K562 (cell line): ENCODE measurements around the gene PDE4A. TPM values are rescaled to one million over a fixed set of nuclear protein-coding genes. Genes with fewer than 3 reads are reported as not detected.

Experiments
- ATAC-seq: fragments of 200-7000 bp; cut with Tn5 transposase; 3 replicates; pipeline ENCODE4 v1.9.1; 2020; ENCODE audit warnings: moderate library complexity
- BruUV-seq: library from RNA; stranded (reverse); fragments of 400-500 nt; replicated peaks from 2 replicates; lab custom pipeline; 2021; lab: Mats Ljungman, UMichigan
- CTCF ChIA-PET: fragments of 300-600 bp; formaldehyde crosslinking; extraction: SDS; loops from one replicate; lab custom pipeline; 2021; ENCODE audit warnings: low intra/inter-chr PET ratio; lab: Yijun Ruan, JAX
- POLR2A ChIA-PET: fragments of 300-600, 350-650 bp; sonication (Branson Sonifier 250); formaldehyde crosslinking; extraction: SDS; loops from one replicate; lab custom pipeline; 2021; ENCODE audit warnings: antibody characterized with exemption, inconsistent platforms; lab: Yijun Ruan, JAX
- DNase-seq, 4 experiments: peaks; one replicate each; pipeline versions ENCODE4 v3.0.0 to v3.0.0-alpha.2; 2011 to 2018; ENCODE audit warnings: low spot score in 3 of 4, mixed read lengths in 3 of 4; ENCODE audit errors: extremely low read depth in 1 of 4
- FAIRE-seq: peaks from 2 replicates; lab custom pipeline; 2011; peaks lifted over from hg19 to GRCh38; lab: Jason Lieb, UNC
- H2AFZ ChIP-seq: 2 replicates; pipeline ENCODE4 v1.6.0; 2011; ENCODE audit warnings: low read depth, low read length, control low read depth, inconsistent platforms
- H3K27ac ChIP-seq: fragments of 200-600 bp; 3 replicates; pipeline ENCODE4 v1.8.0; 2011; ENCODE audit warnings: low read depth, mild to moderate bottlenecking, control low read depth, inconsistent platforms, low read length, moderate library complexity, mixed read lengths; ENCODE audit errors: extremely low read depth
- H3K27me3 ChIP-seq, 2 experiments: fragments of 300-600 bp in 1 of 2; 2 replicates in 1 of 2; 3 replicates in 1 of 2; pipeline versions ENCODE4 v1.6.0 to v1.8.0; 2011; ENCODE audit warnings: inconsistent platforms in 2 of 2, low read length in 2 of 2, mild to moderate bottlenecking in 1 of 2, mixed read lengths in 1 of 2, moderate library complexity in 1 of 2; ENCODE audit not compliant: control insufficient read depth in 2 of 2, insufficient read depth in 2 of 2
- H3K36me3 ChIP-seq: fragments of 300-600 bp; 3 replicates; pipeline ENCODE4 v1.8.0; 2011; ENCODE audit warnings: mild to moderate bottlenecking, low read length, inconsistent platforms; ENCODE audit not compliant: control insufficient read depth, insufficient read depth
- H3K4me1 ChIP-seq, 2 experiments: fragments of 200-600 bp in 1 of 2; replicated peaks in 1 of 2; 2 replicates in 1 of 2; 3 replicates in 1 of 2; pipeline versions ENCODE4 v1.5.1 to v1.8.0; 2011; ENCODE audit warnings: inconsistent platforms in 2 of 2, low read length in 2 of 2, mild to moderate bottlenecking in 1 of 2, mixed read lengths in 1 of 2, moderate library complexity in 1 of 2; ENCODE audit not compliant: control insufficient read depth in 2 of 2, insufficient read depth in 2 of 2
- H3K4me2 ChIP-seq: 2 replicates; pipeline ENCODE4 v1.6.1; 2011; ENCODE audit warnings: low read length, control low read depth, inconsistent platforms, mixed read lengths; ENCODE audit not compliant: insufficient read depth
- H3K4me3 ChIP-seq: fragments of 200-600 bp; sonication (generic), shearing (Covaris generic); 2 replicates; pipeline ENCODE4 v1.5.1; 2016; ENCODE audit warnings: control low read depth, inconsistent platforms
- H3K79me2 ChIP-seq: fragments of 200-600 bp; 3 replicates; pipeline ENCODE4 v1.8.0; 2011; ENCODE audit warnings: low read length, inconsistent platforms; ENCODE audit not compliant: control insufficient read depth, insufficient read depth
- H3K9ac ChIP-seq, 2 experiments: 2 replicates each; pipeline versions ENCODE4 v1.6.0 to v1.6.1; 2011; ENCODE audit warnings: low read depth in 2 of 2, low read length in 2 of 2, control low read depth in 1 of 2, inconsistent platforms in 1 of 2, mild to moderate bottlenecking in 1 of 2, mixed read lengths in 1 of 2; ENCODE audit not compliant: insufficient read depth in 1 of 2
- H3K9me1 ChIP-seq: one replicate; pipeline ENCODE4 v1.6.0; 2011; ENCODE audit warnings: inconsistent platforms, mild to moderate bottlenecking, low read length, moderate library complexity; ENCODE audit not compliant: control insufficient read depth, insufficient read depth
- H3K9me3 ChIP-seq: replicated peaks from 2 replicates; pipeline ENCODE4 v1.5.1; 2011; ENCODE audit warnings: low read depth, low read length, inconsistent platforms; ENCODE audit not compliant: control insufficient read depth, insufficient read depth
- H4K20me1 ChIP-seq: replicated peaks from 2 replicates; pipeline ENCODE4 v1.6.1; 2011; ENCODE audit warnings: low read length, inconsistent platforms, mixed read lengths; ENCODE audit not compliant: control insufficient read depth, insufficient read depth
- ATF4 ChIP-seq: fragments of 450-650 bp; formaldehyde crosslinking; IDR thresholded peaks from 2 replicates; pipeline ENCODE4 v1.4.0; 2022; ENCODE audit warnings: mild to moderate bottlenecking, moderate library complexity
- ATF6 ChIP-seq: sonication (generic); formaldehyde crosslinking; IDR thresholded peaks from 2 replicates; pipeline ENCODE4 v1.4.0; 2020; ENCODE audit warnings: mild to moderate bottlenecking, missing genetic modification reagents
- CBFA2T2 ChIP-seq: fragments of 450-650 bp; conservative IDR thresholded peaks from 2 replicates; pipeline ENCODE4 v1.6.1; 2017; ENCODE audit warnings: mild to moderate bottlenecking
- CEBPB ChIP-seq: fragments of 450-650 bp; IDR thresholded peaks from 2 replicates; pipeline ENCODE4 v1.6.1; 2016; ENCODE audit warnings: missing genetic modification characterization, missing compliant biosample characterization
- CREBBP ChIP-seq: IDR thresholded peaks from one replicate; pipeline ENCODE4 v1.6.1; 2012; ENCODE audit warnings: low read depth, mild to moderate bottlenecking, control low read depth, inconsistent platforms, low read length
- DDX20 ChIP-seq: fragments of 450-650 bp; IDR thresholded peaks from 2 replicates; pipeline ENCODE4 v1.6.1; 2016; ENCODE audit warnings: missing genetic modification characterization, low read depth, mild to moderate bottlenecking, missing compliant biosample characterization, moderate library complexity
- EP300 ChIP-seq: IDR thresholded peaks from 2 replicates; pipeline ENCODE4 v1.6.1; 2012; ENCODE audit warnings: low read length, improper control_type of control experiment
- ESRRA ChIP-seq: fragments of 450-650 bp; IDR thresholded peaks from 2 replicates; pipeline ENCODE4 v1.6.1; 2014; ENCODE audit warnings: low read depth, mild to moderate bottlenecking, moderate library complexity, borderline replicate concordance
- FOSL1 ChIP-seq: fragments of 200-800 bp; sonication (Bioruptor generic); conservative IDR thresholded peaks from 2 replicates; pipeline ENCODE4 v1.6.1; 2016; ENCODE audit warnings: missing genetic modification characterization, missing compliant biosample characterization
- KLF6 ChIP-seq: fragments of 250-450 bp; sonication (Bioruptor Pico); IDR thresholded peaks from 2 replicates; pipeline ENCODE4 v1.4.0; 2020; ENCODE audit warnings: mild to moderate bottlenecking, moderate library complexity, borderline replicate concordance
- PTBP1 ChIP-seq: fragments of 200-400 bp; formaldehyde crosslinking; IDR thresholded peaks from 2 replicates; pipeline ENCODE4 v1.6.1; 2017; ENCODE audit warnings: low read depth, low read length
- SMAD3 ChIP-seq: fragments of 450-650 bp; formaldehyde crosslinking; conservative IDR thresholded peaks from 2 replicates; pipeline ENCODE4 v1.4.0; 2020; ENCODE audit warnings: mild to moderate bottlenecking
- ZBTB12 ChIP-seq: fragments of 250-450 bp; sonication (Bioruptor Pico); IDR thresholded peaks from 2 replicates; pipeline ENCODE4 v1.4.0; 2020
- ZNF212 ChIP-seq: fragments of 450-650 bp; formaldehyde crosslinking; IDR thresholded peaks from 2 replicates; pipeline ENCODE4 v1.4.0; 2020; ENCODE audit warnings: mild to moderate bottlenecking
- WGBS: fragments of 100-300 bp; shearing (Covaris generic); methylation state at CpG from one replicate; pipeline ENCODE4 v1.1.6; 2016; ENCODE audit warnings: low coverage, mixed read lengths; ENCODE audit not compliant: insufficient coverage; ENCODE audit errors: missing lambda C conversion rate; 5-methylcytosine and 5-hydroxymethylcytosine counted together
- in situ Hi-C: fragments of 300-500 bp; cut with MboI; formaldehyde crosslinking; loops from 4 replicates; pipeline ENCODE4 v1.15.0; 2018; ENCODE audit warnings: inconsistent platforms, mixed read lengths
- intact Hi-C: fragments of 100-400 bp; cut with micrococcal nuclease; formaldehyde crosslinking; loops from 2 replicates; pipeline ENCODE4 v1.14.2; 2022
- polyA plus RNA-seq, 8 experiments: library from polyadenylated mRNA; depleted of rRNA in 4 of 8; stranded (reverse) in 5 of 8; unstranded in 3 of 8; fragments of >200 nt; fragmentation: Nextera tagmentation in 2 of 8; fragmentation: Illumina TruSeq in 1 of 8; extraction: Ambion mirVana in 2 of 8; extraction: Trizol in 1 of 8; gene quantifications; 2 replicates each; pipeline versions ENCODE4 v1.2.1 to v1.2.3, GENCODE V29; 2011 to 2014; ENCODE audit warnings: inconsistent platforms in 1 of 8, missing spikeins in 1 of 8
- total RNA-seq, 7 experiments: library from RNA; depleted of rRNA in 6 of 7; stranded (reverse); fragments of >200 nt in 6 of 7; fragmentation: Illumina TruSeq in 2 of 7; extraction: Trizol in 2 of 7; gene quantifications; 2 replicates each; pipeline versions ENCODE4 v1.2.1 to v1.2.3, GENCODE V29; 2011 to 2021; ENCODE audit warnings: low replicate concordance in 1 of 7

Gene PDE4A
- total and polyA plus RNA-seq, 9 of the 15 experiments (the other 6 are each of a cell fraction or from before 2014, with no cell fraction given), result 0.66 to 26.9 (median 4.6) TPM

- Histone ChIP-seq H3K4me3 (no peak overlapping the region), H3K9me3 (no peaks in the 10 kb centered on the region), H3K27ac (no peak overlapping the region), H3K36me3 (peaks cover 54% of the 10 kb centered on the region; the same call in 2 of the 3 replicates), H4K20me1 (peaks cover 17% of the 10 kb centered on the region), H3K9ac (no peak overlapping the region), H3K4me1 (peaks cover 14 to 36% of the 10 kb centered on the region in 2 experiments), H2AFZ (no peak overlapping the region), H3K9me1 (peaks cover 4% of the 10 kb centered on the region), H3K4me2 (no peak overlapping the region), H3K79me2 (peaks cover 14% of the 10 kb centered on the region; the same call in 2 of the 3 replicates), H3K27me3 (no peaks in the 10 kb centered on the region)
- DNase-seq (no peak), ATAC-seq (no peak), FAIRE-seq (no peak)
- BruUV-seq, result no TSS peak
- TF ChIP-seq SMAD3 (CRISPR knock-in tag), result no peak
- no peak for TF ChIP-seq ZNF212
- no peak for TF ChIP-seq ATF4 (CRISPR knock-in tag)
- TF ChIP-seq EP300, result no peak
- no peak for TF ChIP-seq ZBTB12
- no peak for TF ChIP-seq FOSL1 (tag)
- no peak for TF ChIP-seq ESRRA
- TF ChIP-seq CBFA2T2, result no peak
- TF ChIP-seq CREBBP, result no peak
- no peak for TF ChIP-seq PTBP1
- TF ChIP-seq KLF6 (CRISPR knock-in tag), result no peak
- no peak for TF ChIP-seq ATF6 (CRISPR knock-in tag)
- no peak for TF ChIP-seq CEBPB (tag)
- no peak for TF ChIP-seq DDX20 (tag)
- 80% methylated on average over 2 of the region's 4 CpGs for WGBS
- CTCF ChIA-PET, result interaction anchor here (0.5 kb wide), 1 partner anchor 35 kb away, joined by 5 read pairs; no protein-coding TSS in a partner anchor
- POLR2A ChIA-PET, result interaction anchor here (0.6 kb wide), 1 partner anchor 18 kb away, joined by 3 read pairs; no protein-coding TSS in a partner anchor
- intact Hi-C loops (no loop called here), in situ Hi-C loops (no loop called here)
Measured at GRCh38 chr19:10453852-10454251, 33.5 kb downstream of the PDE4A start.
